HK-2 (cell line): Measurements from ENCODE around the gene TMEM190.
"Not testable (repeated sequence)": the region's sequence is repeated elsewhere in the genome, so short reads cannot be mapped to it uniquely, and the experiment has no call there.

Experiments
- DNase-seq: peaks from one replicate; pipeline ENCODE4 v3.0.0-alpha.2; 2018; ENCODE audit not compliant: unreplicated experiment

The TMEM190 gene

GRCh38 chr19:55390461-55390880, 13.8 kb downstream of the TMEM190 start:
- DNase-seq = no peak

GRCh38 chr19:55391191-55391670, 14.6 kb downstream of the TMEM190 start:
- no peak for DNase-seq

- no peak for DNase-seq
These were observed 15.3 kb downstream of the TMEM190 start for GRCh38 chr19:55391702-55392615.

DNA sequence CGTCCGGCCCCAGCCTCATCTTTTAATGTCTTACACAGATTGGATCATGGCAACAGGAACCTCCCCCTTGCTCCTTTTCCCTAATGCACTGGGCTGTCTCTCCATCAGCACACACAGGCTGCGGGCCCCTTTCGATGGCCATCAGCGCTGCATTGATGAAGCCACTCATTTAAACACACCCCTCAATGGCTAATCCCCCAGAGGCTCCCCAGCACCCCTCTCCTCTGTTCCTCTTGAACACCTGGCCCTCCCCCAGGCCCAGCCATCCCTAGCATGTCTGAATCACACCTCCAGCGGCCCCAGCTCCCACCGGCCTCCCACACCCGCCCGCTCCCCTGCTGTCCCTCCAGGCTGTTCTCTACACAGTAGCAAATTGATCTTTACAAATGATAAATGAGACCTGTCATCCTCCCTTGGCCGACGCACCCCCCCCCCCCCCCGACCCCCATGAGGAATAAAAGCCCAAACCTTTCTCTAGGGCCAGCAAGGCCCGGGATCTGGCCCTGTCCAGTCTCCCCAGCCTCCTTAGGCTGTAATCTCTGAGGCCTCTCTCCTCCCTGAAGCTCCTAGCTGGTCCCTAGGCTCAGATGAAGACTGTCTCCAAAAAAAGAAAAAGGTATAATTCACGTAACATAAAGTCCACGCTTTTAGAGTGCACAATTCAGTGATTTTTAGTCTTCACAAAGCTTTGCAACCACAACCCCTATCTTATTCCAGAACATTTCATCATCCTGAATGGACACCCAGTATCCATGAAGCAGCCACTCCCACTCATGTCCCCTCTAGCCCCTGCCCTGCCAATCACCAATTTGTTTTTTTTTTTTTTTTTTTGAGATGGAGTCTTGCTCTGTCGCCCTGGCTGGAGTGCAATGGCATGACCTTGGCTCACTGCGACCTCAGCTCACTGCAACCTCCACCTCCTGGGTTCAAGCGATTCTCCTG, 16.5 kb downstream of the TMEM190 start:
- no peak for DNase-seq

GRCh38 chr19:55398200-55398925, 21.7 kb downstream of the TMEM190 start:
- DNase-seq = no peak

GRCh38 chr19:55400281-55401087, 23.9 kb downstream of the TMEM190 start:
- no peak for DNase-seq

DNA sequence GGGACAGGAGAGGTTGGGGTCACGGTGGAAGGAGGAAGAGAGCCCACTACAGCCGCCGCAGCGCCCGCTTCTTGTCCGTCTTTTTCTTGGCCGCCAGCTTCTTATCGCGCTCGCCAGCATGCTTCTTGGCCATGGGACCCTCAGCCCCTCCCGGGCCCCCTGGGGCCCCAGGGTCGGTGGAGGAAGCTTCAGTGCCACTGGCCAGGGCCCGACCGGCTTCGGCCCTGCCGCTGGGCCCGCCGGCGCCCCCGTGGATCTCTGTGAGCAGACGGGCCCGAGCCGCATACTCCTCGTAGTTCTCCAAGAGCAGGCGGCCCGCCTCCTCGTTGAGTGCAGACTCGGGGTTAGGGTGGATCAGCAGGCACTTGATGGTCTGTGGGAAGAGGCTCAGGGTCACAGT, 24.8 kb downstream of the TMEM190 start:
- DNase-seq = not testable (repeated sequence)

- no peak for DNase-seq
These were observed 25.9 kb downstream of the TMEM190 start for GRCh38 chr19:55402509-55402908.

DNA sequence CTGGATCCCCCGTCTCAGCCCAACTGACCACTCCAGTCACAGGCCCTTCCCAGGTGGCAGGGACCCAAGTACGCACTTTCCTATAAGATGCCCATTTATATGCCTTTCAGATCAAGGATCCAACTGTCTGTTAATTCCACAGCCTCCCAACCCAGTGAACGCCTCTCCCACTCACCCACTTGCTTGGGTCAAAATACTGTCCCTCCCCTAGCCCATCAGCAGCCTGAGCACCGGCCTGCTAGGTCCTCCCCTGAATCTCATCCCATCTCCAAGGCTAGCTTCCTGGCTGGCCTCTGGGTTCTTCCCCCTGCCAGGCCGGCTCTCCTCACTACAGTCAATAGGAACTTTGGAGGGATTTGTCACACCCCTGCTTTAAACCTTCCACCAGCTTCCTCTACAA, 29.0 kb downstream of the TMEM190 start:
- DNase-seq = no peak

- DNase-seq = no peak
These were observed 29.6 kb downstream of the TMEM190 start for GRCh38 chr19:55406091-55406825.

DNA sequence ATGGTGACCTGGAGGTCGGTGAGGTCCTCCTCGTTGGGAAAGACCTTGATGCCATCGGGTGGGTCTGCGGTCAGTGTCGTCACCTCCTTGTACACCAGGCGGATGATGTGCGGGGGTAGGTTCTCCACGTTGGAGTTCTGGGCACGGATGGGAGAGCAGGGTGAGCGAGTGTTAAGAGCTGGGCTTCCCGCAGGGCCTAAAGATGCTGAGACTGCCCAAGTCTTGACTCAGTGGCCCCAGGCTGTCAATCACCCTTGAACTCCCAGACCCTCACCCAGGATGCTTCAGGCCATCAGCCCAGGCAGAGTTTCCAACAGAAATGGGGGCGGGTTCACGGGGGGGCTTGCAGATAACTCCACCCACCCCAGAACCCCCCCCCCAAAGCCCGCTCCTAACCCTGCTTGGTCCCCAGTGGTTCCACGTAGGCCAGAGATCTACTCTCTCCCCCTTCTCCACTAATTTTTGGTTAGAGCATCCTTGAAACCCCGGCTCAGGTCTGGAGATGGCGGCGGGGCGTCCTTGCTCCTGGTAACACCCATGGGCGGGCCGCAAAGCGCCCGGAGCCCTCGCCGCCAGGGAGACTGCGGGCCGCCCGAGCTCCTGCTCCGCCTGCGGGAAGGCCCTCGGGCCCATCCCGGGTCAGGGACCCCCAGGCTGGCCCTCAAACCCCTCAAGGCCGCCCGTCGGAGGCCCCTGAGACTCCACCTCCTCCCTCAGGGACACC, 30.4 kb downstream of the TMEM190 start:
- DNase-seq = peak; percentile 42

DNA sequence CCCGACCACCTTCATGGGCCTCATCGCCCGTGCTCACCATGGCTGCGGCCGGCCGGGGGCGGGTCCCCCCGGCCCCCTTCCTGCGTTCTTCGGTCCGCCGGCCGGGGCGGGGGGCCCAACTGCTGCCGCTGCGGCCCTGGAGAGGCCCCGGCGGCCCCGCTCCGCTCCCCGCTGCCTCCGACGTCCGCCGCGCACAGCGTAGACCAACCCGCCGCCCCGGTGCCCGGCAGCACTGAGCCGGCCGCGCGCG, 30.8 kb downstream of the TMEM190 start, which contains the start of gene UBE2S:
Gene UBE2S (minus strand): TSS at position 239 of the 250 bp plus-strand sequence. CDS start 199 bp downstream, at position 40.
- DNase-seq = not testable (repeated sequence)

- peak; percentile 99 for DNase-seq
These were observed 31.3 kb downstream of the TMEM190 start for GRCh38 chr19:55407800-55408532.

DNA sequence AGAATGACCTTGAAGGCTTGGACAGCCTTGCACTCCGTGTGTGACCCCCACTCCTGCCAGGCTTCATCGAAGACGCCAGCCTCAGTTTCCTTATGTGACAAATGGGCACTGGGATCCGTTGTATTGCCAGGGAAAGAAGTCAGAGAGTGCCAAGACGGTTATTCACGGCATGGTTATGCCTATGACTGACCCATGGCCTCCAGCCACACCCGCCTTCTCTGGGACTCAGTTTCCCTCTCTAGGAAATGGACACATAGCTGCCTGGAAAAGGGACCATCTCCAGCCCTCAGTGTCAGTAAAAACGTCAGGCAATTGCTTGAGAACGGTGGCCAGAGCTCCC, 31.9 kb downstream of the TMEM190 start:
- no peak for DNase-seq

DNA sequence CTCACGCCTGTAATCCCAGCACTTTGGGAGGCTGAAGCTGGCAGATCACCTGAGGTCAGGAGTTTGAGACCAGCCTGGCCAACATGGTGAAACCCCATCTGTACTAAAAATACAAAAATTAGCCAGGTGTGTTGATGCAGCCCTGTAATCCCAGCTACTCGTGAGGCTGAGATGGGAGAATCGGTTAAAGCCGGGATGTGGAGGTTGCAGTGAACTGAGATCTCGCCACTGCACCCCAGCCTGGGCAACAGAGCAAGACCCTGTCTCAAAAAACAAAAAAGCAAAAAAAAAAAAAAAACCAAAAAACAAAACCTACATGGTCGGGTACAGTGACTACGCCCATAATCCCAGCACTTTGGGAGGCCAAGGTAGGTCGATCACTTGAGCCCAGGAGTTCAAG, 32.6 kb downstream of the TMEM190 start:
- not testable (repeated sequence) for DNase-seq

- no peak for DNase-seq
These were observed 33.5 kb downstream of the TMEM190 start for GRCh38 chr19:55410168-55410567.

GRCh38 chr19:55418185-55418584, 41.6 kb downstream of the TMEM190 start:
- DNase-seq = peak; percentile 75

GRCh38 chr19:55419103-55419502, 42.5 kb downstream of the TMEM190 start:
- no peak for DNase-seq
